GM12878 (cell line): ENCODE measurements around the gene TMUB1. TPM values are rescaled to one million over a fixed set of nuclear protein-coding genes. Genes with fewer than 3 reads are reported as not detected.

Experiments used
- BRCA1 ChIP-seq: IDR thresholded peaks from 2 replicates; pipeline ENCODE4 v1.6.1; 2011; ENCODE audit warnings: low read depth, low read length, improper control_type of control experiment
- CBX3 ChIP-seq: fragments of 200-600 bp; sonication (generic); IDR thresholded peaks from 2 replicates; pipeline ENCODE4 v1.6.1; 2016; ENCODE audit warnings: low read depth, borderline replicate concordance
- CREB1 ChIP-seq: IDR thresholded peaks from 2 replicates; pipeline ENCODE4 v1.6.1; 2012; ENCODE audit warnings: low read depth, mild to moderate bottlenecking, inconsistent platforms
- DPF2 ChIP-seq: fragments of 450-650 bp; IDR thresholded peaks from 2 replicates; pipeline ENCODE4 v1.6.1; 2017; ENCODE audit warnings: mild to moderate bottlenecking
- E4F1 ChIP-seq: fragments of 450-650 bp; IDR thresholded peaks from 2 replicates; pipeline ENCODE4 v1.6.1; 2018; ENCODE audit warnings: borderline replicate concordance, mild to moderate bottlenecking; ENCODE audit not compliant: partially characterized antibody
- EP300 ChIP-seq, 2 experiments: fragments of 150-350 bp in 1 of 2; IDR thresholded peaks; 2 replicates each; pipeline ENCODE4 v1.6.1; 2011 to 2012; ENCODE audit warnings: low read depth in 2 of 2, low read length in 2 of 2, borderline replicate concordance in 1 of 2, improper control_type of control experiment in 1 of 2, inconsistent platforms in 1 of 2; ENCODE audit not compliant: control insufficient read depth in 1 of 2
- HCFC1 ChIP-seq: fragments of 150-350 bp; IDR thresholded peaks from 2 replicates; pipeline ENCODE4 v1.6.1; 2014; ENCODE audit warnings: low read length
- HDGF ChIP-seq: fragments of 450-650 bp; IDR thresholded peaks from 2 replicates; pipeline ENCODE4 v1.6.1; 2016; ENCODE audit warnings: antibody characterized with exemption
- JUNB ChIP-seq: IDR thresholded peaks from 2 replicates; pipeline ENCODE4 v1.6.1; 2016; ENCODE audit warnings: antibody characterized with exemption, mild to moderate bottlenecking
- KAT2A ChIP-seq: conservative IDR thresholded peaks from 2 replicates; pipeline ENCODE4 v1.6.1; 2011; ENCODE audit warnings: low read depth, low read length; ENCODE audit not compliant: control insufficient read depth
- KLF5 ChIP-seq: fragments of 450-650 bp; IDR thresholded peaks from 2 replicates; pipeline ENCODE4 v1.6.1; 2014; ENCODE audit warnings: mild to moderate bottlenecking; ENCODE audit not compliant: partially characterized antibody
- NFIC ChIP-seq: IDR thresholded peaks from 2 replicates; pipeline ENCODE4 v1.6.1; 2012; ENCODE audit warnings: low read depth, mild to moderate bottlenecking, inconsistent platforms, low read length, moderate library complexity
- NRF1 ChIP-seq: conservative IDR thresholded peaks from 2 replicates; pipeline ENCODE4 v1.6.1; 2011; ENCODE audit warnings: mild to moderate bottlenecking, low read depth, low read length, improper control_type of control experiment
- POLR2A ChIP-seq: IDR thresholded peaks from 2 replicates; pipeline ENCODE4 v1.6.1; 2011; ENCODE audit warnings: low read depth, mild to moderate bottlenecking, low read length
- RELB ChIP-seq: fragments of 450-650 bp; IDR thresholded peaks from 2 replicates; pipeline ENCODE4 v1.6.1; 2017; ENCODE audit warnings: low read depth, mild to moderate bottlenecking, moderate library complexity
- RFX5 ChIP-seq: IDR thresholded peaks from 2 replicates; pipeline ENCODE4 v1.6.1; 2011; ENCODE audit warnings: low read depth, low read length, improper control_type of control experiment
- SMAD1 ChIP-seq: fragments of 450-650 bp; IDR thresholded peaks from 2 replicates; pipeline ENCODE4 v1.6.1; 2018; ENCODE audit warnings: mild to moderate bottlenecking, low read depth; ENCODE audit not compliant: partially characterized antibody
- TARDBP ChIP-seq: IDR thresholded peaks from 2 replicates; pipeline ENCODE4 v1.6.1; 2016; ENCODE audit warnings: borderline replicate concordance
- TCF7 ChIP-seq: IDR thresholded peaks from 2 replicates; pipeline ENCODE4 v1.6.1; 2014; ENCODE audit warnings: antibody characterized with exemption, borderline replicate concordance
- YY1 ChIP-seq: IDR thresholded peaks from 2 replicates; pipeline ENCODE4 v1.6.1; 2011; ENCODE audit warnings: low read depth, mild to moderate bottlenecking, low read length
- ZNF384 ChIP-seq: IDR thresholded peaks from 2 replicates; pipeline ENCODE4 v1.6.1; 2012; ENCODE audit warnings: low read depth, mild to moderate bottlenecking, low read length, improper control_type of control experiment, borderline replicate concordance
- polyA plus RNA-seq, 11 experiments: library from polyadenylated mRNA; depleted of rRNA in 4 of 11; unstranded in 6 of 11; stranded (reverse) in 5 of 11; fragments of >200 nt; fragmentation: Nextera tagmentation in 4 of 11; fragmentation: Illumina TruSeq in 1 of 11; extraction: Ambion mirVana in 4 of 11; extraction: Trizol in 1 of 11; gene quantifications; 1 replicate in 1 of 11; 2 replicates in 10 of 11; pipeline versions ENCODE4 v1.2.1 to v1.2.3, GENCODE V29; 2011 to 2016; ENCODE audit warnings: inconsistent platforms in 2 of 11, missing spikeins in 2 of 11, low read depth in 1 of 11
- total RNA-seq, 4 experiments: library from RNA; depleted of rRNA in 3 of 4; stranded (reverse); fragments of >200 nt in 3 of 4; fragmentation: Illumina TruSeq in 1 of 4; extraction: Trizol in 1 of 4; gene quantifications; 2 replicates each; pipeline versions ENCODE4 v1.2.1 to v1.2.3, GENCODE V29; 2013 to 2021
- TF ChIP-seq, protein P1 (sequence below): IDR thresholded peaks from 2 replicates; pipeline ENCODE4 v1.6.1; 2012; ENCODE audit warnings: low read depth, low read length, improper control_type of control experiment
- TF ChIP-seq, protein P2 (sequence below): fragments of 450-650 bp; IDR thresholded peaks from 2 replicates; pipeline ENCODE4 v1.6.1; 2016; ENCODE audit warnings: mild to moderate bottlenecking, moderate library complexity, borderline replicate concordance

The TMUB1 gene
- total and polyA plus RNA-seq, 10 of the 15 experiments (the other 5 are each of a cell fraction or from before 2014, with no cell fraction given), result 0.27 to 79.5 (median 41.3) TPM; not detected in 1

- TF ChIP-seq, protein P1, sequence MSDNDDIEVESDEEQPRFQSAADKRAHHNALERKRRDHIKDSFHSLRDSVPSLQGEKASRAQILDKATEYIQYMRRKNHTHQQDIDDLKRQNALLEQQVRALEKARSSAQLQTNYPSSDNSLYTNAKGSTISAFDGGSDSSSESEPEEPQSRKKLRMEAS, result 0 out of 2 replicates have a peak, but pooled peaks have one; percentile 20
- TF ChIP-seq TCF7 (no peak; the same call in 1 of the 2 replicates), ZNF384 (no peak), CREB1 (peak; percentile 88), HCFC1 (peak; percentile 99), NRF1 (peak; percentile 37; the same call in 1 of the 2 replicates), E4F1 (peak; percentile 64), POLR2A (peak; percentile 73), RELB (peak; percentile 69), HDGF (0 out of 2 replicates have a peak, but pooled peaks have one; percentile 64), SMAD1 (no peak), BRCA1 (no peak), NFIC (no peak), RFX5 (no peak), DPF2 (peak; percentile 57), YY1 (peak; percentile 75), CBX3 (no peak), TARDBP (peak; percentile 63; the same call in 1 of the 2 replicates), KAT2A (no peak), KLF5 (no peak), JUNB (no peak), EP300 (IDR thresholded peaks at IDR 0.05; ENCODE audit: borderline replicate concordance in 1 of 2, control insufficient read depth in 1 of 2, low read depth in 2 of 2, low read length in 2 of 2) (peak in 1 of 2 experiments; percentile 8; a peak in 1 of 4 replicates)
- TF ChIP-seq, protein P2, sequence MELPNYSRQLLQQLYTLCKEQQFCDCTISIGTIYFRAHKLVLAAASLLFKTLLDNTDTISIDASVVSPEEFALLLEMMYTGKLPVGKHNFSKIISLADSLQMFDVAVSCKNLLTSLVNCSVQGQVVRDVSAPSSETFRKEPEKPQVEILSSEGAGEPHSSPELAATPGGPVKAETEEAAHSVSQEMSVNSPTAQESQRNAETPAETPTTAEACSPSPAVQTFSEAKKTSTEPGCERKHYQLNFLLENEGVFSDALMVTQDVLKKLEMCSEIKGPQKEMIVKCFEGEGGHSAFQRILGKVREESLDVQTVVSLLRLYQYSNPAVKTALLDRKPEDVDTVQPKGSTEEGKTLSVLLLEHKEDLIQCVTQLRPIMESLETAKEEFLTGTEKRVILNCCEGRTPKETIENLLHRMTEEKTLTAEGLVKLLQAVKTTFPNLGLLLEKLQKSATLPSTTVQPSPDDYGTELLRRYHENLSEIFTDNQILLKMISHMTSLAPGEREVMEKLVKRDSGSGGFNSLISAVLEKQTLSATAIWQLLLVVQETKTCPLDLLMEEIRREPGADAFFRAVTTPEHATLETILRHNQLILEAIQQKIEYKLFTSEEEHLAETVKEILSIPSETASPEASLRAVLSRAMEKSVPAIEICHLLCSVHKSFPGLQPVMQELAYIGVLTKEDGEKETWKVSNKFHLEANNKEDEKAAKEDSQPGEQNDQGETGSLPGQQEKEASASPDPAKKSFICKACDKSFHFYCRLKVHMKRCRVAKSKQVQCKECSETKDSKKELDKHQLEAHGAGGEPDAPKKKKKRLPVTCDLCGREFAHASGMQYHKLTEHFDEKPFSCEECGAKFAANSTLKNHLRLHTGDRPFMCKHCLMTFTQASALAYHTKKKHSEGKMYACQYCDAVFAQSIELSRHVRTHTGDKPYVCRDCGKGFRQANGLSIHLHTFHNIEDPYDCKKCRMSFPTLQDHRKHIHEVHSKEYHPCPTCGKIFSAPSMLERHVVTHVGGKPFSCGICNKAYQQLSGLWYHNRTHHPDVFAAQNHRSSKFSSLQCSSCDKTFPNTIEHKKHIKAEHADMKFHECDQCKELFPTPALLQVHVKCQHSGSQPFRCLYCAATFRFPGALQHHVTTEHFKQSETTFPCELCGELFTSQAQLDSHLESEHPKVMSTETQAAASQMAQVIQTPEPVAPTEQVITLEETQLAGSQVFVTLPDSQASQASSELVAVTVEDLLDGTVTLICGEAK, result peak; percentile 90
These were observed 25.1 kb downstream of the TMUB1 start (continued) for GRCh38 chr7:151057989-151058780.
